Parathyroid adenoma (tissue), 2 donors: ENCODE measurements around the gene ATP2C2.
A peak's percentile ranks its signal among the peaks of the same experiment; 100 is the strongest.

Source experiments
- H2AFZ ChIP-seq: fragments of 300-600 bp; sonication (generic); one replicate; pipeline ENCODE4 v1.7.0; 2017; ENCODE audit warnings: antibody characterized with exemption, mild to moderate bottlenecking
- H3K27ac ChIP-seq: fragments of 300-600 bp; sonication (generic); one replicate; pipeline ENCODE4 v1.7.0; 2017
- H3K27me3 ChIP-seq: fragments of 300-600 bp; sonication (generic); one replicate; pipeline ENCODE4 v1.7.0; 2017; ENCODE audit warnings: low read length; ENCODE audit not compliant: control insufficient read depth, insufficient read depth
- H3K36me3 ChIP-seq: fragments of 300-600 bp; sonication (generic); one replicate; pipeline ENCODE4 v1.7.0; 2017; ENCODE audit warnings: low read length; ENCODE audit not compliant: control insufficient read depth, insufficient read depth
- H3K4me1 ChIP-seq: fragments of 300-600 bp; sonication (generic); one replicate; pipeline ENCODE4 v1.7.0; 2017; ENCODE audit warnings: control low read depth
- H3K4me2 ChIP-seq: fragments of 300-600 bp; sonication (generic); one replicate; pipeline ENCODE4 v1.7.0; 2017; ENCODE audit warnings: low read length
- H3K4me3 ChIP-seq: fragments of 300-600 bp; sonication (generic); one replicate; pipeline ENCODE4 v1.7.0; 2017; ENCODE audit warnings: low read depth, low read length
- H3K79me2 ChIP-seq: fragments of 300-600 bp; sonication (generic); one replicate; pipeline ENCODE4 v1.7.0; 2017; ENCODE audit warnings: control low read depth
- H3K9ac ChIP-seq: fragments of 300-600 bp; sonication (generic); one replicate; pipeline ENCODE4 v1.7.0; 2017; ENCODE audit warnings: mild to moderate bottlenecking
- H3K9me3 ChIP-seq: fragments of 300-600 bp; sonication (generic); one replicate; pipeline ENCODE4 v1.7.0; 2017; ENCODE audit warnings: low read length; ENCODE audit not compliant: control insufficient read depth
- CTCF ChIP-seq: fragments of 300-600 bp; sonication (generic); IDR thresholded peaks from one replicate; pipeline ENCODE4 v1.7.0; 2017; ENCODE audit warnings: antibody characterized with exemption, mild to moderate bottlenecking
- donor health status: primary hyperparathyroidism.

Gene ATP2C2

GRCh38 chr16:84503751-84504395, 135.5 kb downstream of the ATP2C2 start:
- peaks cover 11% of the 10 kb centered on the region for H3K4me1 ChIP-seq
- H3K27ac ChIP-seq: peak overlapping the region; percentile 59
- H3K9ac ChIP-seq: peak overlapping the region; percentile 88
- no peak for TF ChIP-seq CTCF
- no peaks in the 10 kb centered on the region for H3K79me2 ChIP-seq
- peak overlapping the region; percentile 92 for H3K4me2 ChIP-seq
- H2AFZ ChIP-seq: peak overlapping the region; percentile 96
- no peaks in the 10 kb centered on the region for H3K27me3 ChIP-seq
- H3K4me3 ChIP-seq: peak overlapping the region; percentile 91
- no peaks in the 10 kb centered on the region for H3K36me3 ChIP-seq
- H3K9me3 ChIP-seq: no peaks in the 10 kb centered on the region

- TF ChIP-seq CTCF: peak; percentile 22
- no peaks in the 10 kb centered on the region for H3K36me3 ChIP-seq
- peak within 1 kb of the TSS; percentile 59 for H3K27ac ChIP-seq
- no peaks in the 10 kb centered on the region for H3K79me2 ChIP-seq
- peak within 1 kb of the TSS; percentile 92 for H3K4me2 ChIP-seq
- peak within 1 kb of the TSS; percentile 96 for H2AFZ ChIP-seq
- peaks cover 11% of the 10 kb centered on the region for H3K4me1 ChIP-seq
- H3K9me3 ChIP-seq: no peaks in the 10 kb centered on the region
- peak within 1 kb of the TSS; percentile 88 for H3K9ac ChIP-seq
- H3K27me3 ChIP-seq: no peaks in the 10 kb centered on the region
- peak within 1 kb of the TSS; percentile 91 for H3K4me3 ChIP-seq
Observed at GRCh38 chr16:84504420-84505248, 136.3 kb downstream of the ATP2C2 start, which contains the start of gene MEAK7. Gene MEAK7, minus strand, starts transcription at chr16:84504659. Its CDS starts 6,573 bp downstream, at chr16:84498086.

- H3K79me2 ChIP-seq: no peaks in the 10 kb centered on the region
- H3K4me1 ChIP-seq: peaks cover 11% of the 10 kb centered on the region
- H2AFZ ChIP-seq: peak overlapping the region; percentile 96
- peak overlapping the region; percentile 73 for H3K9ac ChIP-seq
- H3K4me2 ChIP-seq: peak overlapping the region; percentile 92
- H3K9me3 ChIP-seq: no peaks in the 10 kb centered on the region
- no peaks in the 10 kb centered on the region for H3K36me3 ChIP-seq
- TF ChIP-seq CTCF: no peak
- peak overlapping the region; percentile 59 for H3K27ac ChIP-seq
- no peaks in the 10 kb centered on the region for H3K27me3 ChIP-seq
- H3K4me3 ChIP-seq: peak overlapping the region; percentile 91
Observed at GRCh38 chr16:84505249-84506187, 137.2 kb downstream of the ATP2C2 start.

- H3K27me3 ChIP-seq: no peaks in the 10 kb centered on the region
- TF ChIP-seq CTCF: no peak
- no peak overlapping the region for H3K9ac ChIP-seq
- no peaks in the 10 kb centered on the region for H3K9me3 ChIP-seq
- H3K4me1 ChIP-seq: peaks cover 11% of the 10 kb centered on the region
- H3K27ac ChIP-seq: no peak overlapping the region
- no peak overlapping the region for H2AFZ ChIP-seq
- no peaks in the 10 kb centered on the region for H3K36me3 ChIP-seq
- no peak overlapping the region for H3K4me3 ChIP-seq
- H3K4me2 ChIP-seq: no peak overlapping the region
- no peaks in the 10 kb centered on the region for H3K79me2 ChIP-seq
Observed at GRCh38 chr16:84507011-84507982, 139.0 kb downstream of the ATP2C2 start.
